Activated CD8-positive, alpha-beta T cell treated with anti-CD3 and anti-CD28 coated beads for 36 hours (primary cell): ENCODE data around the gene HOTAIR. TPM values are rescaled to one million over a fixed set of nuclear protein-coding genes. Genes with fewer than 3 reads are reported as not detected.

Experiments used
- ATAC-seq: fragments of 200-7000 bp; cut with Tn5 transposase; one replicate; pipeline ENCODE4 v1.10.0; 2021; ENCODE audit warnings: mild to moderate bottlenecking, moderate library complexity
- CTCF ChIA-PET: fragments of 350-600 bp; sonication (Branson Sonifier 250); formaldehyde crosslinking; loops from one replicate; lab custom pipeline; 2021; ENCODE audit warnings: antibody characterized with exemption; lab: Charles Lee
- POLR2A ChIA-PET: fragments of 350-600 bp; sonication (Branson Sonifier 250); formaldehyde crosslinking; loops from one replicate; lab custom pipeline; 2021; ENCODE audit warnings: antibody characterized with exemption; lab: Charles Lee
- DNase-seq: peaks from one replicate; pipeline ENCODE4 v3.0.0-alpha.2; 2020
- H3K27ac Mint-ChIP-seq: one replicate; pipeline ENCODE4 v1.8.0; 2021; ENCODE audit warnings: mild to moderate bottlenecking, mixed read lengths
- H3K27me3 Mint-ChIP-seq: one replicate; pipeline ENCODE4 v1.8.0; 2021; ENCODE audit warnings: mixed read lengths
- H3K36me3 Mint-ChIP-seq: one replicate; pipeline ENCODE4 v1.8.0; 2021; ENCODE audit warnings: low read depth, mixed read lengths
- H3K4me1 Mint-ChIP-seq: one replicate; pipeline ENCODE4 v1.8.0; 2021; ENCODE audit warnings: low read depth, mixed read lengths
- H3K4me3 Mint-ChIP-seq: one replicate; pipeline ENCODE4 v1.8.0; 2021; ENCODE audit warnings: mild to moderate bottlenecking, moderate library complexity, mixed read lengths
- H3K9me3 Mint-ChIP-seq: one replicate; pipeline ENCODE4 v1.8.0; 2021; ENCODE audit warnings: mixed read lengths
- CTCF ChIP-seq: fragments of 200-600 bp; IDR thresholded peaks from one replicate; pipeline ENCODE4 v1.8.0; 2022; ENCODE audit warnings: antibody characterized with exemption, mild to moderate bottlenecking
- intact Hi-C: fragments of 100-400 bp; cut with micrococcal nuclease; formaldehyde crosslinking; loops from one replicate; pipeline ENCODE4 v1.10.0; 2022
- total RNA-seq, 2 experiments: library from RNA; stranded (reverse); gene quantifications; one replicate each; pipeline ENCODE4 v1.2.3, GENCODE V29; 2021

HOTAIR gene
- total RNA-seq, 2 experiments from 2014 or later: not detected

GRCh38 chr12:53955036-53955775 lies 19.5 kb downstream of the HOTAIR start:
- intact Hi-C loops: loop anchor here (5.0 kb wide), 1 partner anchor 37 kb away; no protein-coding TSS in a partner anchor
- DNase-seq (no peak), ATAC-seq (no peak)
- Mint-ChIP-seq H3K36me3 (no peaks in the 10 kb centered on the region), H3K27me3 (peaks cover 93% of the 10 kb centered on the region), H3K4me1 (peaks cover 17% of the 10 kb centered on the region), H3K27ac (no peak overlapping the region), H3K9me3 (no peaks in the 10 kb centered on the region), H3K4me3 (no peak overlapping the region)
- POLR2A ChIA-PET: interaction anchor here (0.5 to 1.6 kb wide), 3 partner anchors 15 to 53 kb away, joined by 3 to 6 read pairs (median 3); partner anchors contain the start of gene HOXC8
- CTCF ChIA-PET: interaction anchor here (1.0 kb wide), 1 partner anchor 10 kb away, joined by 3 read pairs; no protein-coding TSS in a partner anchor
- no peak for TF ChIP-seq CTCF

GRCh38 chr12:53954694-53955035 lies 20.1 kb downstream of the HOTAIR start, which contains the start of gene HOXC12:
Gene HOXC12, plus strand, starts transcription at chr12:53954903. Its CDS starts 27 bp downstream, at chr12:53954930.
- Mint-ChIP-seq H3K36me3 (no peaks in the 10 kb centered on the region), H3K27me3 (peaks cover 93% of the 10 kb centered on the region), H3K9me3 (no peaks in the 10 kb centered on the region), H3K4me3 (no peak within 1 kb of the TSS), H3K4me1 (peaks cover 17% of the 10 kb centered on the region), H3K27ac (no peak within 1 kb of the TSS)
- TF ChIP-seq CTCF: no peak
- DNase-seq (no peak), ATAC-seq (no peak)
- CTCF ChIA-PET: interaction anchor here (1.0 kb wide), 1 partner anchor 31 kb away, joined by 3 read pairs; the partner anchor contains the start of gene HOXC10
- intact Hi-C loops: loop anchor here (5.0 kb wide), 1 partner anchor 38 kb away; no protein-coding TSS in a partner anchor
- POLR2A ChIA-PET: interaction anchor here (1.1 to 2.0 kb wide), 3 partner anchors 14 to 54 kb away, joined by 3 to 6 read pairs (median 4); partner anchors contain the start of genes HOXC10 and HOXC8

- ChIA-PET CTCF (interaction anchor here (0.7 to 2.3 kb wide), 4 partner anchors 31 to 207 kb away, joined by 3 to 10 read pairs (median 3); partner anchors contain the start of gene HOXC10), POLR2A (interaction anchor here (0.8 to 2.0 kb wide), 4 partner anchors 14 to 236 kb away, joined by 3 to 6 read pairs (median 4); partner anchors contain the start of genes HOXC10 and HOXC8)
- Mint-ChIP-seq H3K4me1 (peaks cover 17% of the 10 kb centered on the region), H3K36me3 (no peaks in the 10 kb centered on the region), H3K9me3 (no peaks in the 10 kb centered on the region), H3K4me3 (no peak overlapping the region), H3K27me3 (peaks cover 93% of the 10 kb centered on the region), H3K27ac (no peak overlapping the region)
- DNase-seq: no peak
- no peak for TF ChIP-seq CTCF
- intact Hi-C loops: no loop called here
- ATAC-seq: no peak
Observed at GRCh38 chr12:53953831-53954693, 20.7 kb downstream of the HOTAIR start.

- DNase-seq (no peak), ATAC-seq (no peak)
- H3K4me3 Mint-ChIP-seq: no peak overlapping the region
- intact Hi-C loops: no loop called here
- no peak overlapping the region for H3K27ac Mint-ChIP-seq
- H3K36me3 Mint-ChIP-seq: no peaks in the 10 kb centered on the region
- POLR2A ChIA-PET: interaction anchor here (0.8 to 2.0 kb wide), 3 partner anchors 32 to 56 kb away, joined by 3 to 6 read pairs (median 4); partner anchors contain the start of genes HOXC10 and HOXC8
- no peaks in the 10 kb centered on the region for H3K9me3 Mint-ChIP-seq
- CTCF ChIA-PET: interaction anchor here (0.7 to 2.3 kb wide), 7 partner anchors 32 to 255 kb away, joined by 3 to 10 read pairs (median 3); partner anchors contain the start of genes HOXC10 and HOXC5
- peaks cover 17% of the 10 kb centered on the region for H3K4me1 Mint-ChIP-seq
- TF ChIP-seq CTCF: no peak
- H3K27me3 Mint-ChIP-seq: peaks cover 93% of the 10 kb centered on the region
Observed at GRCh38 chr12:53952871-53953734, 21.7 kb downstream of the HOTAIR start.
